Vagina (tissue), 2 donors: ENCODE measurements around the gene WDR37. TPM values are rescaled to one million over a fixed set of nuclear protein-coding genes. Genes with fewer than 3 reads are reported as not detected.
A peak's percentile ranks its signal among the peaks of the same experiment; 100 is the strongest.

Experiments
- DNase-seq, 2 donors: peaks; one replicate each; pipeline ENCODE4 v3.0.0-alpha.2; 2017; ENCODE audit errors: extremely low spot score in 2 of 2
- H3K27ac ChIP-seq: fragments of 200-600 bp; sonication (generic); one replicate; pipeline ENCODE4 v1.5.1; 2019
- H3K27me3 ChIP-seq: fragments of 200-600 bp; sonication (generic); one replicate; pipeline ENCODE4 v1.5.1; 2019
- H3K36me3 ChIP-seq, 2 donors: fragments of 200-600 bp; sonication (generic); one replicate each; pipeline ENCODE4 v1.5.1; 2017 to 2019
- H3K4me1 ChIP-seq: fragments of 200-600 bp; sonication (generic); one replicate; pipeline ENCODE4 v1.5.1; 2019
- H3K4me3 ChIP-seq, 2 donors: fragments of 200-600 bp; sonication (generic); 1 replicate in 1 of 2; 2 replicates in 1 of 2; pipeline ENCODE4 v1.5.1; 2016 to 2019
- H3K9me3 ChIP-seq: fragments of 200-600 bp; sonication (generic); one replicate; pipeline ENCODE4 v1.5.1; 2019
- POLR2A ChIP-seq, 2 donors: fragments of 450-650 bp; IDR thresholded peaks; one replicate each; pipeline ENCODE4 v1.6.1; 2017; ENCODE audit warnings: antibody characterized with exemption in 2 of 2, mild to moderate bottlenecking in 2 of 2, moderate library complexity in 2 of 2
- POLR2AphosphoS5 ChIP-seq, 2 donors: sonication (generic); formaldehyde crosslinking; IDR thresholded peaks; one replicate each; pipeline ENCODE4 v1.9.0; 2017; ENCODE audit warnings: antibody characterized with exemption in 2 of 2, mild to moderate bottlenecking in 2 of 2, low read depth in 1 of 2; ENCODE audit not compliant: insufficient read depth in 1 of 2
- intact Hi-C: fragments of 100-400 bp; cut with DNase I; formaldehyde crosslinking; loops from one replicate; pipeline ENCODE4 v1.15.1; 2023
- total RNA-seq: library from RNA; depleted of rRNA; stranded (reverse); fragments of >200 nt; gene quantifications from one replicate; pipeline ENCODE4 v1.2.3, GENCODE V29; 2016
- TF ChIP-seq, protein P1 (sequence below), 3 experiments: fragments of 450-650 bp in 2 of 3; fragments of 200-600 bp in 1 of 3; sonication (generic) in 1 of 3; IDR thresholded peaks; one replicate each; pipeline ENCODE4 v1.5.1; 2017 to 2019; ENCODE audit warnings: antibody characterized with exemption in 3 of 3, mild to moderate bottlenecking in 2 of 3, moderate library complexity in 2 of 3

WDR37 gene
- total RNA-seq, 1 donor from 2014 or later, result 16.9 TPM

DNA sequence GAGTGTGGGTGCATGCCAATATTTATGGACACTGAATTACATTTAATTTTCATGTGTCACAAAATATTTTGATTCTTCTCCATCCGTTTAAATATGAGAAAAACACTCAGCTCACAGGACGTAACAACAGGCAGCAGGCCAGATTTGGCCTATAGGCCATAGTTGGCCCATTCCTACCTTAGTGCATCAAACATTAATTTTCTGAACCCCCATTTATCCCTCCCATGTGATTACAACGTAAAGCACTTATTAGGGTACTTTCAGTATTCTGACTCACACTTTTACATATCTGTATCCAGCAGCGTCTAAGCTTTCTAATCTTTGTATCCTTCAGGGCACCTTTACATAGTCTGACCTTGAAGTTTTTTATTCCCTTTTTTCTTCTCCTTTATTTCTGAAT is 11.2 kb upstream of the WDR37 start:
- Histone ChIP-seq H3K9me3 (no peaks in the 10 kb centered on the region), H3K27ac (peak overlapping the region; percentile 40), H3K27me3 (no peaks in the 10 kb centered on the region), H3K4me3 (no peak overlapping the region), H3K4me1 (peaks cover 37% of the 10 kb centered on the region), H3K36me3 (peaks cover 0 to 32% of the 10 kb centered on the region in 2 donors)
- no peak for DNase-seq
- TF ChIP-seq, protein P1, sequence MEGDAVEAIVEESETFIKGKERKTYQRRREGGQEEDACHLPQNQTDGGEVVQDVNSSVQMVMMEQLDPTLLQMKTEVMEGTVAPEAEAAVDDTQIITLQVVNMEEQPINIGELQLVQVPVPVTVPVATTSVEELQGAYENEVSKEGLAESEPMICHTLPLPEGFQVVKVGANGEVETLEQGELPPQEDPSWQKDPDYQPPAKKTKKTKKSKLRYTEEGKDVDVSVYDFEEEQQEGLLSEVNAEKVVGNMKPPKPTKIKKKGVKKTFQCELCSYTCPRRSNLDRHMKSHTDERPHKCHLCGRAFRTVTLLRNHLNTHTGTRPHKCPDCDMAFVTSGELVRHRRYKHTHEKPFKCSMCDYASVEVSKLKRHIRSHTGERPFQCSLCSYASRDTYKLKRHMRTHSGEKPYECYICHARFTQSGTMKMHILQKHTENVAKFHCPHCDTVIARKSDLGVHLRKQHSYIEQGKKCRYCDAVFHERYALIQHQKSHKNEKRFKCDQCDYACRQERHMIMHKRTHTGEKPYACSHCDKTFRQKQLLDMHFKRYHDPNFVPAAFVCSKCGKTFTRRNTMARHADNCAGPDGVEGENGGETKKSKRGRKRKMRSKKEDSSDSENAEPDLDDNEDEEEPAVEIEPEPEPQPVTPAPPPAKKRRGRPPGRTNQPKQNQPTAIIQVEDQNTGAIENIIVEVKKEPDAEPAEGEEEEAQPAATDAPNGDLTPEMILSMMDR (IDR thresholded peaks at IDR 0.05), result no peak
- TF ChIP-seq POLR2A (IDR thresholded peaks at IDR 0.05) (no peak), POLR2AphosphoS5 (IDR thresholded peaks at IDR 0.05; ENCODE audit: insufficient read depth in 1 of 2, low read depth in 1 of 2) (no peak)
- intact Hi-C loops, result loop anchor here (5.0 kb wide), 1 partner anchor 58 kb away; the partner anchor contains the start of gene GTPBP4

DNA sequence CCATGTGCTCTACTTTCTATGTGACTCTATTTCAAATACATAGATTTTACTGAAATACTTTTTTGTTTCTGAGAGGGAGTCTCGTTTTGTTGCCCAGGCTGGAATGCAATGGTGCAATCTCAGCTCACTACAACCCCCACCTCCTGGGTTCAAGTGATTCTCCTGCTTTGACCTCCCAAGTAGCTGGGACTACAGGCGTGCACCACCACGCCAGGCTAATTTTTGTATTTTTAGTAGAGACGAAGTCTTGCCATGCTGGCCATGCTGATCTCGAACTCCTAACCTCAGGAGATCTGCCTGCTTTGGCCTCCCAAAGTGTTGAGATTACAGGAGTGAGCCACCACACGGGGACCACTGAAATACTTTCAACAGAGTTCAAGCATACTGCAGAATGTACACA is 10.8 kb upstream of the WDR37 start:
- intact Hi-C loops, result loop anchor here (5.0 kb wide), 1 partner anchor 58 kb away; the partner anchor contains the start of gene GTPBP4

DNA sequence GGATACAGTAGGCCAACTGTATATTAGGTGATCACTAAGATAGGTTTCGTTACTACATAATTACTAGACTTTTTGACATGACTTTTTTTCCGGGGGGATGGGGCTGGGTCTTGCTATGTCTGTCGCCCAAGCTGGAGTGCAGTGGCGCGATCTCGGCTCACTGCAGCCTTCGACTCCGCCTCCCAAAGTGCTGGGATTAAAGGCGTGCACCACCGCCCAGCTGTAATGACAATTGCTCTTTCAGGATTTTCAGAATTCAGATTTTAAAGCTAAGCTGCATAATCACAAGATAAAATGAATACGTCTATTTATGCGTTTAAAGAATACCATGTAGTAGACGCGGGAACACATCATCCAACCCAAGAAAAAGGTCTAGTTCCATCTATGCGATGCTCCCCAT is 8.2 kb upstream of the WDR37 start:
- peak overlapping the region; percentile 100 for H3K27ac ChIP-seq
- peaks cover 0 to 8% of the 10 kb centered on the region in 2 donors for H3K36me3 ChIP-seq
- no peaks in the 10 kb centered on the region for H3K9me3 ChIP-seq
- H3K4me3 ChIP-seq, result peak overlapping the region; percentile 74
- DNase-seq, result no peak
- intact Hi-C loops, result loop anchor here (5.0 kb wide), 1 partner anchor 61 kb away; the partner anchor contains the start of gene GTPBP4
- H3K27me3 ChIP-seq, result no peaks in the 10 kb centered on the region
- peaks cover 49% of the 10 kb centered on the region for H3K4me1 ChIP-seq
- TF ChIP-seq POLR2A (IDR thresholded peaks at IDR 0.05) (no peak), POLR2AphosphoS5 (IDR thresholded peaks at IDR 0.05; ENCODE audit: insufficient read depth in 1 of 2, low read depth in 1 of 2) (no peak)
- TF ChIP-seq, protein P1 (IDR thresholded peaks at IDR 0.05), result no peak

More for the DNA sequence above, 10.8 kb upstream of the WDR37 start:
- no peak for DNase-seq
- no peaks in the 10 kb centered on the region for H3K9me3 ChIP-seq
- no peak overlapping the region for H3K4me3 ChIP-seq
- H3K4me1 ChIP-seq, result peaks cover 42% of the 10 kb centered on the region
- TF ChIP-seq, protein P1 (IDR thresholded peaks at IDR 0.05), result no peak
- TF ChIP-seq POLR2A (IDR thresholded peaks at IDR 0.05) (no peak), POLR2AphosphoS5 (IDR thresholded peaks at IDR 0.05; ENCODE audit: insufficient read depth in 1 of 2, low read depth in 1 of 2) (no peak)
- no peaks in the 10 kb centered on the region for H3K27me3 ChIP-seq
- H3K36me3 ChIP-seq, result peaks cover 0 to 27% of the 10 kb centered on the region in 2 donors
- no peak overlapping the region for H3K27ac ChIP-seq

GRCh38 chr10:1048349-1048731 is 7.8 kb upstream of the WDR37 start:
- no peak for DNase-seq
- Histone ChIP-seq H3K27me3 (no peaks in the 10 kb centered on the region), H3K27ac (peak overlapping the region; percentile 100), H3K4me1 (peaks cover 49% of the 10 kb centered on the region), H3K4me3 (peak overlapping the region; percentile 74), H3K9me3 (no peaks in the 10 kb centered on the region), H3K36me3 (peaks cover 0 to 6% of the 10 kb centered on the region in 2 donors)
- intact Hi-C loops, result loop anchor here (5.0 kb wide), 1 partner anchor 61 kb away; the partner anchor contains the start of gene GTPBP4
- TF ChIP-seq, protein P1 (IDR thresholded peaks at IDR 0.05), result no peak
- no peak for TF ChIP-seq POLR2AphosphoS5 (IDR thresholded peaks at IDR 0.05; ENCODE audit: insufficient read depth in 1 of 2, low read depth in 1 of 2)
- no peak for TF ChIP-seq POLR2A (IDR thresholded peaks at IDR 0.05)

- peaks cover 50% of the 10 kb centered on the region for H3K4me1 ChIP-seq
- peak; percentile 98 to 99 for DNase-seq
- H3K27ac ChIP-seq, result peak within 1 kb of the TSS; percentile 100
- no peaks in the 10 kb centered on the region for H3K27me3 ChIP-seq
- intact Hi-C loops, result loop anchor here (5.0 kb wide), 1 partner anchor 62 kb away; the partner anchor contains the start of gene GTPBP4
- peaks cover 0 to 6% of the 10 kb centered on the region in 2 donors for H3K36me3 ChIP-seq
- TF ChIP-seq POLR2AphosphoS5 (IDR thresholded peaks at IDR 0.05; ENCODE audit: insufficient read depth in 1 of 2, low read depth in 1 of 2) (peak; percentile 74 to 95), POLR2A (IDR thresholded peaks at IDR 0.05) (peak; percentile 76 to 86)
- TF ChIP-seq, protein P1 (IDR thresholded peaks at IDR 0.05), result no peak
- H3K4me3 ChIP-seq, result peak within 1 kb of the TSS; percentile 74
- H3K9me3 ChIP-seq, result no peaks in the 10 kb centered on the region
Measured at GRCh38 chr10:1048732-1049424, 7.3 kb upstream of the WDR37 start, which contains the start of gene IDI1. IDI1 (minus strand) TSS chr10:1049119; CDS start chr10:1049003, 116 bp downstream.
